Psoas muscle (tissue), 8 donors: Measurements from ENCODE around the gene SLC38A8. TPM values are rescaled to one million over a fixed set of nuclear protein-coding genes. Genes with fewer than 3 reads are reported as not detected.

Source experiments
- ATAC-seq, 4 donors: fragments of 200-7000 bp; cut with Tn5 transposase; one replicate each; pipeline ENCODE4 v1.9.1; 2020; ENCODE audit warnings: moderate library complexity in 3 of 4, mild to moderate bottlenecking in 2 of 4
- DNase-seq, 2 donors: peaks; one replicate each; pipeline ENCODE4 v3.0.0-alpha.2; 2020
- H3K27ac ChIP-seq: fragments of 200-600 bp; one replicate; pipeline ENCODE4 v1.8.0; 2022
- H3K27me3 ChIP-seq, 3 donors: fragments of 200-600 bp in 1 of 3; one replicate each; pipeline versions ENCODE4 v1.6.1 to v1.8.0; 2013 to 2022; ENCODE audit warnings: low read length in 2 of 3, mild to moderate bottlenecking in 2 of 3, moderate library complexity in 1 of 3; ENCODE audit not compliant: insufficient read depth in 3 of 3
- H3K36me3 ChIP-seq, 2 donors: fragments of 200-600 bp in 1 of 2; one replicate each; pipeline versions ENCODE4 v1.6.1 to v1.8.0; 2013 to 2022; ENCODE audit warnings: low read depth in 1 of 2, mild to moderate bottlenecking in 1 of 2, moderate library complexity in 1 of 2; ENCODE audit not compliant: insufficient read depth in 1 of 2
- H3K4me1 ChIP-seq: fragments of 200-600 bp; one replicate; pipeline ENCODE4 v1.8.0; 2022
- H3K4me3 ChIP-seq: fragments of 200-600 bp; one replicate; pipeline ENCODE4 v1.8.0; 2022; ENCODE audit warnings: mild to moderate bottlenecking
- H3K9me3 ChIP-seq: fragments of 200-600 bp; one replicate; pipeline ENCODE4 v1.8.0; 2022
- CTCF ChIP-seq: fragments of 200-600 bp; IDR thresholded peaks from one replicate; pipeline ENCODE4 v1.8.0; 2022; ENCODE audit warnings: antibody characterized with exemption
- WGBS, 3 donors: extraction: QIAGEN DNeasy Blood & Tissue Kit; methylation state at CpG; one replicate each; pipeline versions ENCODE4 v1.1.6 to v1.1.7; 2013; 5-methylcytosine and 5-hydroxymethylcytosine counted together
- intact Hi-C, 2 donors: fragments of 100-400 bp; cut with DNase I; formaldehyde crosslinking; loops; one replicate each; pipeline versions ENCODE4 v1.11.0 to v1.14.2; 2022
- polyA plus RNA-seq, 3 donors: library from polyadenylated mRNA; stranded (reverse); fragments of 200-250 nt; gene quantifications; one replicate each; pipeline ENCODE4 v1.2.3, GENCODE V29; 2013
- total RNA-seq, 4 donors: library from RNA; stranded (reverse); fragmentation: NEBNext Ultra II Directional in 2 of 4; extraction: Animal tissue kit (Norgen Biotek cat#: 25700) in 2 of 4; gene quantifications; one replicate each; pipeline versions ENCODE4 v1.2.1 to v1.2.4, GENCODE V29; 2021 to 2023
- donor health status: healthy with polysubstance abuse.
- donor health status: DM: no; HTN: no; CAD: no; lungs with moderate emphysema.
- donor health status: Bipolar disorder and iron deficiency.
- donor health status: healthy.
- donor health status: DM: yes; HTN: yes; CAD: no.
- donor health status: DM: no; HTN: no; CAD: no.
- donor health status: DM: no; HTN: no; CAD: no.
- donor health status: DM: yes; HTN: yes; CAD: no.

The SLC38A8 gene
- total and polyA plus RNA-seq, 7 donors = 0.21 to 0.52 TPM; not detected in 5

DNA sequence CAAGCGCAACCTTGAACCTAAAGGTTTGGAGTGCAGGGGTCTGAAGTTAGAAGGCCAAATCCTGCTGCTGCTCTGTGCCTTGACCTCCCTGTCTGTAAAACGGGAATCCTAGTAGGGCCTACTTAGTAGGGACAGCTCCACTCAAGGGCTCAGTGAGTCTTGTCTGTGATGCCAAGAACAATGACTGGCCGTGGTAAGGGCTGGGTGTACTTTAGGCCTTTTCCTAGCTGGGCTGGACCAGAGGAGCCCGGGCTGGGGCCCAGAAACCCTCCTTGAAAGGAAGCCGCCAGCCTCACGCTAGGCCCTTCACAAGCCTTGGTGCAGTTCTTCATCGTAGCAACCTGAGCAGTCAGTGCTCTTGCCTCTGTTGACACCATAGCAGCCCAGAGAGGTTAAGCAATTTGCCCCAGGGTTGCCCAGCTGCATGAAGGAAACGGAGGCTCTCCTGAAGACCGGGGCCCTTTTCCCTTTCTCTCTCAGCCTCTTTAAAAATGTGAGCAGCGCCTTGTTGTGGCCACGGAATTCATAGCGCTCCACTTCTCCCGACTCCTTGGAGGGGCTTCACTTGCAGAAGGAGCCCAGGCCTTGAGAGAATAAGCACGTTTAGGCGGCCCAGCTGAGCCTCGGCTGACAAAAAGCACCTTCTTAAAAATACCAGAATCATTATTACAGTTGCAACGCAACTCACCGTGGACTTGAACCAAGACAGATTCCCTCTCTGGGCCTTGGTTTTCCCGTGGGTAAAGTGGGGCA, 70.2 kb downstream of the SLC38A8 start:
- Histone ChIP-seq H3K9me3 (no peaks in the 10 kb centered on the region), H3K36me3 (no peaks in the 10 kb centered on the region), H3K27me3 (no peaks in the 10 kb centered on the region), H3K4me1 (no peaks in the 10 kb centered on the region), H3K4me3 (no peak overlapping the region), H3K27ac (no peak overlapping the region)
- ATAC-seq = no peak
- TF ChIP-seq CTCF = no peak
- 84 to 87% (median 84%) methylated on average over 19 of the region's 19 CpGs for WGBS, 3 donors
- no peak for DNase-seq
- intact Hi-C loops = no loop called here

GRCh38 chr16:83971165-83972130, 71.1 kb downstream of the SLC38A8 start:
- Histone ChIP-seq H3K36me3 (peaks cover 0 to under 1% of the 10 kb centered on the region in 2 donors), H3K9me3 (no peaks in the 10 kb centered on the region), H3K4me1 (no peaks in the 10 kb centered on the region), H3K4me3 (no peak overlapping the region), H3K27me3 (no peaks in the 10 kb centered on the region), H3K27ac (no peak overlapping the region)
- DNase-seq (no peak), ATAC-seq (no peak)
- TF ChIP-seq CTCF = no peak
- 65 to 72% (median 67%) methylated on average over 26 to 27 of the region's 27 CpGs for WGBS, 3 donors
- intact Hi-C loops = no loop called here

DNA sequence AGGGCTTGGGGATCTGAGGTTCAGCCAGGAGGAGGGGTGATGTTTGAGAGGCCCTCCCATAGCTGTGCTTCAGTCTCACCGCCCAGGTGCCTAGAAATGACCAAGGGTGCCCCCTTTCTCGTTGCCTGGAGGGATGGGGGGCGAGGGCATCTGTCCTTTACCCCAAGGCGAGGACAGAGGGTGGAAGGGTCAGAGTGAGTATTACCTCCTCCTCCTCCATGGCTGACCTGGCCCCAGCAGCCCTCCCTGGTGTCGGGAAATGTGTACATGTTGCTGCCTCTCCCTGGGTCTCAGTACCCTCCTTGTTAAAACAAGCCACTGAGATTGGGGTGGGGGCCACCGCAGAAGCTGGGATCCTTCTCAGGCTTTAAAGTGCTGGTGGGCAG, 72.2 kb downstream of the SLC38A8 start:
- Histone ChIP-seq H3K27me3 (no peaks in the 10 kb centered on the region), H3K4me1 (no peaks in the 10 kb centered on the region), H3K9me3 (no peaks in the 10 kb centered on the region), H3K4me3 (no peak overlapping the region), H3K27ac (no peak overlapping the region), H3K36me3 (peaks cover 0 to 11% of the 10 kb centered on the region in 2 donors)
- intact Hi-C loops = no loop called here
- 79 to 85% (median 81%) methylated on average over 5 to 6 of the region's 6 CpGs for WGBS, 3 donors
- no peak for TF ChIP-seq CTCF
- DNase-seq = no peak
- no peak for ATAC-seq

- WGBS, 3 donors = 65% methylated on average over 17 to 18 of the region's 18 CpGs
- no peak for TF ChIP-seq CTCF
- no peaks in the 10 kb centered on the region for H3K9me3 ChIP-seq
- H3K4me1 ChIP-seq = no peaks in the 10 kb centered on the region
- peaks cover 4 to 16% of the 10 kb centered on the region in 2 donors for H3K36me3 ChIP-seq
- ATAC-seq = no peak
- H3K27me3 ChIP-seq = no peaks in the 10 kb centered on the region
- no peak overlapping the region for H3K4me3 ChIP-seq
- intact Hi-C loops = loop anchor here (5.0 to 10.0 kb wide), 3 partner anchors 72 to 215 kb away; partner anchors contain the start of genes SLC38A8 (in 1 of the 2) and TAF1C (in 1 of the 2)
- H3K27ac ChIP-seq = no peak overlapping the region
- DNase-seq = no peak
Observed at GRCh38 chr16:83969771-83970429, 72.7 kb downstream of the SLC38A8 start.
